Stimulated activated CD8-positive, alpha-beta memory T cell treated with anti-CD3 and anti-CD28 coated beads, Interleukin-15, amount 100 ng/mL, for 4 hours (primary cell): ENCODE data around the gene PLCB1.

Experiments used
- DNase-seq, 2 donors: peaks; one replicate each; pipeline ENCODE4 v3.0.0-alpha.2; 2020; ENCODE audit warnings: low read depth in 2 of 2

PLCB1 gene

DNA sequence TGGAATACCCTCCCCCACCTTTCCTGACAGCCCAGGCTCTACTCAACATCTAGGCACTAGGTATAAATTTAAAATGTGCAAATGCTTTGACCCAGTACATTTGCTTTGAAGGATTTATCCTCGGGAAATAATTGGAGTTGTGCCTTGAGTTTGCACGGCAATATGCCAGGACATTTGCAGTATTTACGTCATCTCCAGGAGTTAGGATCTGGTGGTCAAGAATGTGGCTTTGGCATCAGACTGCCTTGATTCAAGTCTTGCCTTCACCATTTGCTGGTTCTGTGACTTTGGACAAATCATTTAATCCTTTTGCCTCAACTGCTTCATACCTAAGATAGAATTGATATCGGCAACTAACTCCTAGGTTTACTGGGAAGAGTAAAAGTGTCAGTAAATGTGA lies 169.6 kb downstream of the PLCB1 start:
- no peak for DNase-seq

DNA sequence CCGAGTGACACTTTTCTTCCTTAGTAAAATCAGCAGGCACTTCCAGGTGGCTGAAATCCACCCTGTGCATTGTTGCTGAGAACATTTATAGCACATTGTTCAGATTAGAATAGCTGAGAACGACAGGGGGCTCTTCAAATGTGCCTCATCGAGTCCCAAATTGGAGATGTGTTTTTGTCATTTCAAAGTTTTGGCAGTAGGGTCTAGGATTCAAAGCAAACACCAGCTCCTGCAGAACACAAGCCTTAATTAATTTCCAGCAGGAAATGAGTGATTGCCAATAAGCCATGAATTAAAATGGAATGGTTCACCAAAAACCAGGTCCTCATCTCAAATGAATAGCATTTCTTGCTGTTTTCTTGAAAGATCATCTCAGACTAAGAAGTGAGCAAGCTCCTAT lies 171.6 kb downstream of the PLCB1 start:
- no peak for DNase-seq

DNA sequence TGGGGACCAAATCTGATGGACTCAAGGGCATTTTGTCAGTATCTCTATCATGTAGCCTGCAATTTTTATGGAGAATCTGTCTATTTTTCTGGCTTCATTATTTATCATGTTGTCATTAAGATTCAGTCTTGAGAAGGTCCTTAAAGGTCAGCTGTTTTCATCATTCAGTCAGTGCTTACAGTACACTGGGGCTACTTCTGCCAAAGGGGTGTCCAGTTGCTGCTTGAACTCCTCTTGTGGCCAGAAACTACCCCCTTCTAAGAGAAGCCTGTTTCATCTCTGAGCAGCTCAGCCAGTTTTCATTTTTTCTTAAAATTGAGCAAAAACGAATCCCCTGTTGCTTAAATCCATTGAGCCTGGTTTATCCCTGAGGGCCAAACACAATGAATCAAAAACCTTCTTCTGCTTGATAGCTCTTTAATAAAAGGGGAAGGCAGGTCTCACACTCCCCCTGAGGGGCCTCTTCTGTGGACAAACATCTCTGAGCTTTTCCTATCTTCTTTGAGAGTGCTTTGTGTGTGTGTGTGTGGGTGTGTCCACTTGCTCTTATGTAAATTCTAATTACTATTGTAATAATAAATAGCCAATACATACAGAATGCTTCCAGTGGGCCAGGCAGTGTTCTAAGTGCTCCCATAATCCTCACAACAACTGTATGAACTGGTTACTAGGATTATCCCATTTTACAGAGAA lies 172.2 kb downstream of the PLCB1 start:
- DNase-seq: no peak

DNA sequence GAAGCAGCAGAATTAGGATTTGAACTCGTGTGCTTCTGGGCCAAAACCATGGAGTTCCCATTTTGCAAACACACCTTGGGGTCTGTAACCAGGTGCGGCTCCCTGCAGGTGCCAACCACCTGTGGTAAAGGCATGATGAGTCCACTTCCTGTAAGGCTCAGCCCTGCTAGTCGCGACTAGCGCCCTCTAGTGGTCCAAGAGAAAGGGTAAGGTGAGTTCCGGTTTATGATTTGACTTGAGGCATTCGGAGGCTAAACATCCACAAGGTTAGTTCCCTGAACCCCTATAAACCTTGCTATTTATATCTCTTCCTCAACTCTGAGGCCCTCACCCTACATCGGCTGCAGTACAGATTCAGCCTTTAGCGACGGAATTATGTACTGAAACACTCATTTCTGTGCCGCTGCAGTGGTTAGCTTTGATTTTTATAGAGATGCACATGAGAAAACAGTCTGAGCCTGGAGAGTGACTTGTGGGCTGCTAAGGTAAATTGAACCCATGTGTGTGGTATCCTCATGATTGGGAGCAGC lies 173.4 kb downstream of the PLCB1 start:
- peak; percentile 11 to 30 for DNase-seq

DNA sequence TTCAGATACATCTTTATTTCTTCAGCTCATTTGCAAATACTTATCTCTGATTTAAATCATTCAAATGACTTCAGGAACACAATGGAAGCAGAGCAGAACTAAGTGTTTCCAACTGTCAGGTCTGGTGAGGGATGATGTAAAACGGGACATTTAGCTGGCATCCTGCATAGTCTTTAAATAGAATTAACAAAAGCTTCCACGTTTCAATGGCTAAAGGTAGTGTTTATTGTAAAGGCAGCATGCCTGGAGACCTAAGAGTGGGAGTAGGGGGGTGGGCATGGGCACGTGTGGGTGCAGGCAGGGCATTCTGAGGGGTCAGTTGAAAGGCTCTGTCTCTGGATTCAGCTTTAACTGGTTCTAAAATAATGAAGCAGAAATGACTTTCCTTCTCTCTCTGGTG lies 174.9 kb downstream of the PLCB1 start:
- no peak for DNase-seq

DNA sequence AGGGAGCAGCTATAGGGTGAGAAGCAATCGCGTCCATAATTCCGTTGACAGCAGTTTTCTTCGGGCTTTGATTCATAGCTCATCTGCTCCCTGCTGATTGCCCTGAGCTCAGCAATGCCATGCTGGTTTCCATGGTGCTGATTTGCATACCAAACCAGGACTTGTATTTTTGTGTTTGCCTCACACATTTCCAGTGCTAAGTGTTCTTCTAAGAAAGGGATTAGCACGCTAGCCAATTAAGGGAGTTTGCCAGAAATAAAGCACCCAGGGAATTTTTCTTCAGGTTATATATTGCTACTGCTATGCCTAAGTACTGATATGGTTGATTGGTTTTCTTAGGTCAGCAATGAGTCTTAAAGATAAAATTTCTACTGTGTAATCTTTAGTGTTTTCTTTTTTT lies 177.6 kb downstream of the PLCB1 start:
- DNase-seq: no peak

DNA sequence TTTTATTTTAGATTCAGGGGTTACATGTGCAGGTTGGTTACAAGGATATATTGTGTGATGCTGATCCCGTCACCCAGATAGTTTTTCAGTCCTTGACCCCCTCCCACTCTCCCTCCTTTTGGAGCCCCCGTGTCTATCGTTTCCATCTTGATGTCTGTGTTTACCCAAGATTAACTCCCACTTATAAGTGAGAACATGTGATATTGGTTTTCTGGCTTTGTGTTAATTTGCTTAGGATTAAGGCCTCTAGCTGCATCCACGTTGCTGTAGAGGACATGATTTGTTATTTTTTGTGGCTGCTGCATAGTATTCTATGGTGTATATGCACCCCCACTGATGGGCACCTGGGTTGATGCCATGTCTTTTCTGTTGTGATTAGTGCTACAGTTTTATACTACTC lies 178.6 kb downstream of the PLCB1 start:
- no peak for DNase-seq

DNA sequence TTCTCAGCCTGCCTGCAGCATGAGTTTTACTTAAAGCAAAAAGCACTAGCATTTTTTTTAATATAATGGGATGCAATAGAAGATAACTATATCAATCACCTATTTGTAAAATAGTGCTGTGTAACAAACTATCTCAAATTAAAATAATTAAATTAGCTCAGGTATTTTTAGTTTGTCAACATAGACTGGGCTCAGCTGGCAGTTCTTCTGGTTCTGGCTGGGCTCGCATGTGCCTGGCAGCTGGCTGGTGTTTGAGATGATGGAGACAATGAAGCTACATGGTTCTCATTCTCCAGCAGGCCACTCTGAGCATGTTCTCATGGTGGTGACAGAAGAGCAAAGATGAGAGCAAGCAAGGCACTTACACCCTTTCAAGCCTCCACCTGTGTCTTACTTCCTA lies 181.0 kb downstream of the PLCB1 start:
- DNase-seq: no peak

DNA sequence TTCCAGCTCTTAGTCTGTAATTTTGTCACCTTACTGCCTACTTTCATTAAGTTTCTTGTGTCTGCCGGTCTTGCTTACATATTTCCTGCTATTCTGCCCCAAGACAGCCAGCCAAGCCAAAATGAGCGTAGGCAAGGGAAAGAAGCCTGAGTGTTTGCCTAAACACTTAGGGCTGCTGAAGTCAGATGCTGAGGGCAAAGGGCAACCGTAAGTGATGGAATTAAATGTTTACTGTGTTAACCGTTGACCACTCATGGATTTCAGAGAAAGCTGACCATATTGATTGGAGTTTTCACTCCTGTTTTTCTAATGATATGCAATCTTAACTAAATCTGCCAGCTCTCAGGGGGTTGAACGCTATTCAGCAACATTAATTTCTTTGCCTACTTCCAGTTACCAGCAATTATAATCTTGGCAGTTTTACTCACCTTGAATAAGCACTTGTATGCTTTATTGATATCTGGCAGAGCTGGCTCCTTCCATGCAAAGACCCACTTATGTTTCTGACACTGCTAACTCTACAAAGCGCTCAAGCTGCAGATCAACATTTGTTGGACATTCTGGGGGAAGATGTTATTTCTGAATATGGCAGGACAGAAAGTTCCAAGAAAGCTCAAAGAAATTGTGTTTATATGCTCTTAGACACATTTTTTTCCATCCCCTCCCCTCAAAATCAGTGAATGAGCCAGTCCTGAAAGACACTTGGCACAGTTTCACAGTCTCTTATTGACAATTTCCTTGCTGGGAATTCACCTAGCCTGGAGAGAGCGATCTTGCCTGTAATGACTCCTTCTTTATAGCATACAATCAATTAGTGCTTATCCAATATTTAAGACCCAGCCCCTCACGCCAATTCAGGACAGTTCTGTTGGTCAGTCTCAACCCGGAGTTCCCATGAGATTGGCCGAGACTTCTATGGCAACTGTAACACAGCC lies 183.8 kb downstream of the PLCB1 start:
- no peak for DNase-seq

DNA sequence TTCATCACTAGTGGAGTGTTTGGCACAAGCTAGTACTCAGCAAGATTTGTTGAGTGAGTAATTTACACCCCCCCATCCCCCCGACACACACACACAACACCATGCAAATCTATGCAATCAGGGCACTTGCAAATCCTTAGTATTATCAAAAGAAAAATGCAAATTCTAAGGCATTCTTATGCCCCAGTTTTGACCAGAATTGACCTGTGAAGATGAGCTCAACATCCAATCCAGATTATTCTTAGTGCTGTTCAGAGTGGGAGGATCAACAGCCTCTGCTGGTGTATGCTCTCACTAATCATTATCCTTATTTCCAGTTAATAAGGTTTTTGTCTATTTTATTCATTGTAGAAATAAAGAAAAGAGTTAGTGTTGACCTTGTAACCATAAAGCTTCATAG lies 185.4 kb downstream of the PLCB1 start:
- DNase-seq: no peak

DNA sequence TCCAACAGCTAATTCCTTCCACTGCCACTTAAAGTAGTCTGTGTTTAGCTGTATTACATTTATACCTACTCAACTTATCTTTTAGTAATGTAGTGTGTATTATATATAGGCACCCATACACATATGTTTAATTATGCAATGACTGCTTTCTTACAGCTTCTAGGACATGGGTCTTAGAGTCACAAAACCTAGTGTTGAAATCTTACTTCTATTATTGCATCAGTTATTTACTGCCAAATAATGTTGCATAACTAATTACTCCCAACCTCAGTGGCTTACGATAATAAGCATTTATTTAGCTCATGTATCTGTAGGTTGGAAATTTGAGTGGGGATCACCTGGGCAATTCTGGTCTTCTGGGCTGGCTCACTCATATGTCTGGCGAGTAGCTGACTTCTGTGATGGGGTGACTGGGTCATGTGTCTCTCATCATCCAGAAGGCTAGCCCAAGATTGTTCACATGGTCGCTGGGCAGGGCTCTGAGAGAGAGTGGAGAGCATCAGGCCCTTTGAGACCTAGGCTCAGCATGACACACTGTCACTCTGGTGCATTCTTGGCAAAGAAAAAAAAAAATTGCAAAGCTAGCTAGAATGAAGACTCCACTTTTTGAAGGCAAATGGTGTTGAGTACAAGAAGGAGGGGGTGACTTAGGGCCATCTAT lies 187.0 kb downstream of the PLCB1 start:
- DNase-seq: no peak

DNA sequence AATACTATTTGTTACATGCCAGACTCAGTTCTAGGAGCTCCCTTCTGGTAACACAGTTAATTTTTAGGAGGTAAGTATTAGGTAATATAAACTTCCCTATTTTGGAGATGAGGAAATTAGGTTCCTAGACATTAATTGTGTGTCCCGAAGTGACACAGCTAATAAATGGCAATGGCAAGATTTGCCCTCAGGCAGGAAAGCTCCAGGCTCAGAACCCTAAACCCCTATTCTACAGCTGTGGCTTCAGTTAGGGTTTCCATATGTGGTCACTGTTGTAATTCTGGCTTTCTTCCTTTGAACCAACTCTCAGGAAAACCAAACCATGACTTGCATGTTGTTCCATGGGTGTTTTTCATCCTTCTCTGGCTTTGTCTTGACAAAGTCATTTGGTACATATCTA lies 188.2 kb downstream of the PLCB1 start:
- no peak for DNase-seq

DNA sequence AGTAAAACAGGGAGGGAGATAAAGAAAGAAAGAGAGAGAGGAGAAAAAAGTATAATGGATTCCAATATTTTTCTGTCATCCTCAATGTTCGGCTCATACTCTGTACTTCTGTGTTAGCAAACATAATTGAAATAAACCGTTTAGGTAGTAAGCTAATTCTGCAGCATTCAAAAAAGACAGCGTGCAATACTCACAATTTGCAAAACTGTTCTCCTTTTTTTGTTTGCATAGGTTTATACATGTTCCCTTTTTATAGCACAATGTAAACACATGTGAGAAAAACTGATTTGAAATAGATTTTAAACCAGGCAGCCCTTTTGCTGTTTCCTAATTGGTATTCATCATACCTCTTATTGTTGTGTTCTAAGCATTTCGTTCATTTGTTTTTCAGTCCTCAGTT lies 188.9 kb downstream of the PLCB1 start:
- no peak for DNase-seq

DNA sequence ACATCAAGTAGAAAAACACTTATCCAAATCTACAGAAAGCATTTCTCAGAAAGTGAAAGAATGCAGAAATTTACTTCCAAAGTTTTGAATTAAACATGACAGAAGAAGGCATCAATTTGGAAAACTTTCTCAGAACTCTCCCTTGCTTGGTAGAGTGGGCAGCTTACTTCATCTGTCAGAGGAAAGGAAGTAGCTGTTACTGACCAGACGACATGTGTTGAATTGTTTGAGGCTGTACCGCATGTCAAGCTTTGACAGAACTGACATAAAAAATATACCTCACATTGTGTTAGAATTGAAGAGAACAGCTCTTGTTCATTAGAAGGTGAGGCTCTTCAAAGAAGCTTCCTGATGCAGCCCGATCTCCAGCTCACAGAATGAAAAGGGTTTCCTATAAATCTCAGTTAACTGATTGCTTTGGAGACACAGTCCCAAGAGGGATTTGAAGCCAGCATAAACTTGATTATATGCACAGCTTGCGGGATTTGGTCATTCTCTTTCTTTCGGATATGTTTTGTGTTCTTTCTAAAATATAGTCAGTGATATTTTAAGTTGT lies 190.7 kb downstream of the PLCB1 start:
- no peak for DNase-seq

DNA sequence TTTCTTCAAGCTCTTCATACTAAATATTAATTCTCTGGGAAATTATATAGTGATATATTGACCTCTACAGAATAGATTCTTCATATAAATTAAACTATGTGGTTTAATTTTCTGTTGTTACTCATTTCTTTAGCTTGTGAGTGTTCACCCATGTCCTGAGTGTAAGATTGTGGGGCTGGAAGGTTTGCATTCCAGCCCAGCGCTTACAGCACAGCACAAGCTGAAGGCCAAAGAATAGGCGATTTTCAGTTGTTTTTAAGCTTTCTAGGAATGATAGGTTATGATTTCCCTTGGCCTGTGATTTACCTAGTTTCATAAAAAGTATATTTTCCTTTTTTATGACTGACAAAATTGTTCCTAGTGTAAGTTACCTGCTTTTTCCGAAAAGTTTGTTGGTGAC lies 194.1 kb downstream of the PLCB1 start:
- DNase-seq: no peak

DNA sequence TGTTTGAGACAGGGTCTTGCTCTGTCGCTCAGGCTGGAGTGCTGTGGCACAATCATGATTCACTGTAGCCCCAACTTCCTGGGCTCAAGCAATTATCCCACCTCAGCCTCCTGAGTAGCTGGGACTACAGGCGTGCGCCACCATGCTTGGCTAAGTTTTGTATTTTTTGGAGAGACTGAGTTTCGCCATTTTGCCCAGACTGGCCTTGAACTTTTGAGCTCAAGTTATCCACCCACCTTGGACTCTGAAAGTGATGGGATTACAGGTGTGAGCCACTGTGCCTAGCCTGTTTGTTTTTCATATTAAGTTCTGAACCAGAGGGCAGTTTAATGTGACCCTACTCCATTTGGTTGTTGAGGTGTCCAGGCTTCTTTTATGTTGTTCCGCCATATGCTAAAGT lies 194.8 kb downstream of the PLCB1 start:
- no peak for DNase-seq

DNA sequence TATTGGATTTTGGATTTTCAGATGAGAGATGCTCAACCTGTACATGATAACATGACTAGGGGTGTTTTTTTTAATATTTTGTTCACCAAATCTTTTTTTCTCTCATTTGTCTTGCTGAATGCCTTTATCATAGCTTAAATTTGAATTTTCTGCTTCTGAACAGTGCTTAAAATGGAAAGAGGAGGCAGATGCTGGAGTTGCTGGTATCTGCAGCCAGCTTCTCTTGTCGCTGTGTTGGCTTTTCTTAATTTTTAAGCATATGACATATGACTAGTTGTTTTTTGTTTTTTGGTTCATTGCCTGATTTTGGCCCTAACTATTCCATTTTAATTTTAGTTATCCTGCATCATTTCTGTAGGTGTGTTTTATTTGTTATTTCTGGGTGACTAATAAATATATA lies 196.1 kb downstream of the PLCB1 start:
- no peak for DNase-seq

DNA sequence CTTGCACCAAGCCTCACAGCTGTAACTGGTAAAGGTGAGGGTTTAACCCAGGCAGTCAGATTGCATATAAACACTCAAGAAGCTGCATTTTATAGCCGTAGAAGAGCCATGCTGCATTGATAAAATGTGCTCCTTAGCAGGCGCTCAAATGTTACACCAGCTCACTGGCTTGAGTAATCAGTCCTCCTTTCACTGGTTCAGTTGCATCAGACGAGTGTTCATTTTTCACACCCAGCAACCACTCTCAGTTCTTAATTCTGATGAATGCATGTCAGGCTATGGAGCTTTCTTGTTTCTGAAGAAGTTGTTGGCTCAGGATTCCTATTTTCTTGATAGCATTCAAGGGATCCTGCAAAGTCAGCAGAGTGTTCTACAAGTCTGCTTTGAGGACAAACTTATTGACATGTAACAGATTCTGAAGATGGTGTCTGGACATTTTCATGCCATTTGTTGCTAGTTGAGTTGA lies 198.3 kb downstream of the PLCB1 start:
- no peak for DNase-seq

DNA sequence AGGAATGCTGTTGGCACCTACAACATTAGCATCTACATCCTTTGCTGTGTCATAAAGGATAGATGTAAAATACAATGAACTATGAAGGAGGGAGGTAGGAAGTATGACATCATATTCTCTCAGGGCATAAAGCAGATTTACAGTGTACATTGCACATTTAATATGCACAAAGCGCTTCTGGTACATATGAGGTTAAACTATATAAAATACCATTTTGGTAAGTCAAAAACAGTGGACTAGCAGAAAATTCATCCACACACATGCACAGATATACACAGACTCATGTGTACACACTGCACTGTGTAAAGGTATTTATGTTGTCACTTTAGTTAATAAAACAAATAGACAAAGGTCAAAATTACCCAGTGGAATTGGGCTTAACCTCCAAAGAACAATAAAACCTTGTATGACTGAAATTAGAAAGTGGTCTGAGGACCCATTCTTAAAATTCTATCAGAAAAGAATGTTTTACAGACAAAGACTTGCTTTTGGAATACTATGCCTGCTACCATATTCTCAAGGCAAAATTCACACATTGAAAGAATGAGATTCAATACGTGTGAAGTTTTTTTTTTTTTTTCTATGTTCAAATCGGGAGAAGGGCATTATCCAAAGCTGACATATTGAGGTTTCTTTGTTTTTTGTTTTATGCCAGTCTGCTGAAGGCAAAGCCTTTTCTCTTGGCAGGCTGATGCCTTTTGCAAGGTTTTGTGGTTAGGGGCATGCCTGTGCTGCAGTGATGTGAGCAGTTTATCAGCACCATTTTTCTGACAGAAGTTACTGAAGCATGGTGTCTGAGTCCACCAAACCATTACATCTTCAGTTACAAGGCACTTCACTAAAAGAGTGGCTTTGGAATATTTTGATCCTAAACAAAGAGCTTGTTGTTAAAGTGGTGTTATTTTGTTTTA lies 199.0 kb downstream of the PLCB1 start:
- DNase-seq: no peak

DNA sequence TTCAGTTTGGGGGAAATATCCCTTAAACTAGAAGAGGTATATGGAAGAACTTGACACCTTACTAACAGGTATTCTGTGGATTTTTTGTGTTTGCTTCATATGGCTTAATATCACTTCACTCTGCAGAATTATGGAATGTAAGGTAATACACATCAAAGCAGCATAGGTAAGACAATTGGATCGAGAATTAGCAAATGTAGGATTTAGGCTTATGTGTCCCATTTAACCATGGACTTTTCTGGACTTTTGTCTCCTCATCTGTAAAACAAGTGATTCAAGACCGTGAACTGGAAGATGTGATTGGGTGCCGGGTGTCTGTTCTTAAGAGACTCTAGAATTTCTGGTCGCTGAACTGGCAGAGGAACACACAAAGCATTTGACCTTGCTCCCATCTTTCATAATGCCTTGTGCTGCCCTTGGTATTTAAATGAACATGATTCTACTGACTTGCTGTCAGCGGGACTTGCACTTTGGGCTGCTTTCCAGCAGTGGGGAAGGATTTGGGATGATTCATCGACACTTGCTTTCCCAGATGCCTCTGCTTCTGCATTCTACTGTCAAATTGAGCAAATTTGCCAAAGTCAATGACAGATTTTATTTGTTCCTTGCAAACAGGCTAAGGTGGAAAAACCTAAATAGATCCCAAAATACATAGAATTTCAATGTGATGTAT lies 199.8 kb downstream of the PLCB1 start:
- no peak for DNase-seq
